Muscle layer of duodenum (tissue), 2 donors: Measurements from ENCODE around the gene LMX1A.

Experiments used
- H3K27ac ChIP-seq: one replicate; pipeline ENCODE4 v1.7.0; 2013; ENCODE audit warnings: mild to moderate bottlenecking, low read length
- H3K27me3 ChIP-seq: one replicate; pipeline ENCODE4 v1.7.0; 2013; ENCODE audit warnings: low read depth, mild to moderate bottlenecking, control low read depth, low read length
- H3K36me3 ChIP-seq, 2 donors: one replicate each; pipeline ENCODE4 v1.7.0; 2013; ENCODE audit warnings: low read length in 2 of 2, control low read depth in 1 of 2, mild to moderate bottlenecking in 1 of 2; ENCODE audit not compliant: insufficient read depth in 2 of 2, control insufficient read depth in 1 of 2
- H3K4me1 ChIP-seq, 2 donors: one replicate each; pipeline ENCODE4 v1.7.0; 2013; ENCODE audit warnings: low read length in 2 of 2, mild to moderate bottlenecking in 2 of 2, control low read depth in 1 of 2, moderate library complexity in 1 of 2; ENCODE audit not compliant: insufficient read depth in 2 of 2, control insufficient read depth in 1 of 2
- H3K4me3 ChIP-seq, 2 donors: one replicate each; pipeline ENCODE4 v1.7.0; 2013; ENCODE audit warnings: low read length in 2 of 2, low read depth in 1 of 2, mild to moderate bottlenecking in 1 of 2
- H3K9me3 ChIP-seq, 2 donors: one replicate each; pipeline ENCODE4 v1.7.0; 2013; ENCODE audit warnings: low read length in 2 of 2, control low read depth in 1 of 2, mild to moderate bottlenecking in 1 of 2; ENCODE audit not compliant: control insufficient read depth in 1 of 2
- donor health status: healthy.

Gene LMX1A

DNA sequence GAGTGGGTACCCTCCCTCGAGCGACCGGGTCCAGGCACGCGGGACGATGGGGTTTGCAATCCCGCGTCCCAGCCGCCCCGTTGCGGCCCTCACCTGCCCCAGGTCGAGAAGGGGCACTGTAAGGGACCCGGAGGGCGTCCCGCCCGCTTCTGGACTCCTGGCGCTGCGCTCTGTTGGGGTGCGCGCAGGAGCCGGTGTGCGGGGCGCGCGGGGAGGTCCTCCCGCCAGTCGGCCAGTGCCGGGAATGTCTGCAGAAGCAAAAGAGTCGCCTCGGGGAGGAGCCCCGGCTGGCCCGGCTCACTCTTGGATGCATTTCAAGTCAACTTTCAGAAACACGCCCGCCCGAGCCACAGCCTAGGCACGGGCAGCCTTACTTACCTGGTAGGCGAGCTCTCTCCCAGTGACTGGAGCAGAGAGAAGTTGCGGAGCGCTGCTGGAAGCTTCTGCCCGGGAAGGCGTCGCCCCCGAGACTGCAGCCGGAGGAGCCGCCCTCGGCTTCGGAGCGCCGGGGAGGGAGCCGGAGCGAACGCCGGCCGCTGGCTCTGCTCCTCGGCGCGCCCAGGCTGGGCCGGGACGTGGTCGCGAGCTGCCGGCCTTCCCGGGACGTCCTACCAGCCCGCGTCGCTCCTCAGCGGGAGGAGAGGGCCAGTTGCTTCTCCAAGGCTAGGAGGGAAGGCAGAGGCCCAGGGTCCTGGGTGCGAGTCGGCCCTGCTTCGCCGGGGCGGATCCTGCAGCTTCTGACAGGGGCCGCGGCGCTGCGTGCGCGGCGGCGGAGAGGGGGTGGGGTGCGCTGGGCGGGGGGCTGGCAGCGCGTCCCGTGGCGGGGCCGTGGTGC is at the start of gene LMX1A:
TSS of gene LMX1A (minus strand) at position 739 of the 835 bp plus-strand sequence. CDS start 1,156 bp downstream, outside the sequence.
- peak within 1 kb of the TSS in 1 of 2 donors; percentile 69 for H3K4me3 ChIP-seq
- no peaks in the 10 kb centered on the region for H3K36me3 ChIP-seq
- H3K27me3 ChIP-seq, result peaks cover 59% of the 10 kb centered on the region
- H3K4me1 ChIP-seq, result peaks cover 0 to 47% of the 10 kb centered on the region in 2 donors
- H3K27ac ChIP-seq, result no peak within 1 kb of the TSS
- H3K9me3 ChIP-seq, result no peaks in the 10 kb centered on the region

DNA sequence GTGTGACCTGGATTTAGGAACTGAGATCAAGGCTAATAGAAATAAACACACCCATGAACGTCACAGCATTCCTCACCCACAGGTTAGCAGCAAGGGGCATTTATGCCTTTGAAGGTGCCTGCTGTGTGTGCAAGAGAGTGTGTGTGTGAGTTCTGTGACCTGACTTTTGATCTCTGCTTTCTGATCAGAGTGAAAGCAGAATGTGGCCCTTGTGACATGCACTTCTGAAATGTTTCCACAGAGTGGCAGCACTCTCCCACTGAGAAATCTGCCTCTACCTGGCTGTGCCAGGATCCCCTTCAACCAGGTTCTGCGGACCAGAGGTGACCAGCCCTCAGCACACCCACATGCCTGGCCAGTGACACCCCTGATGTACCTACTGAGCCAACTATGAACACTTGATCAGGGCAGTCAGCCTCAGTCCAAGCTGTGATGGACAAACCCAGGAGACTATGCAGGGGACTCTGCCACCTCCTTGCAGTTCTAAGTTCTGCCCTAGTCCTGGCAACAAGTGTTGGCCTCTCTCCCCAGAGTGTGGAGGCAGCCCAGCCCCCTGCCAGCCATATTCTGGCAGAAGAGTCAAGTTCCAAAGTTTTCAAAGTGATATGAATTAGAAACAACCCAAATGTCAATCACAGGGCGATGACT is 47.4 kb upstream of the LMX1A start:
- Histone ChIP-seq H3K4me1 (no peaks in the 10 kb centered on the region), H3K27me3 (no peaks in the 10 kb centered on the region), H3K36me3 (no peaks in the 10 kb centered on the region), H3K4me3 (no peak overlapping the region), H3K9me3 (no peaks in the 10 kb centered on the region), H3K27ac (no peak overlapping the region)

DNA sequence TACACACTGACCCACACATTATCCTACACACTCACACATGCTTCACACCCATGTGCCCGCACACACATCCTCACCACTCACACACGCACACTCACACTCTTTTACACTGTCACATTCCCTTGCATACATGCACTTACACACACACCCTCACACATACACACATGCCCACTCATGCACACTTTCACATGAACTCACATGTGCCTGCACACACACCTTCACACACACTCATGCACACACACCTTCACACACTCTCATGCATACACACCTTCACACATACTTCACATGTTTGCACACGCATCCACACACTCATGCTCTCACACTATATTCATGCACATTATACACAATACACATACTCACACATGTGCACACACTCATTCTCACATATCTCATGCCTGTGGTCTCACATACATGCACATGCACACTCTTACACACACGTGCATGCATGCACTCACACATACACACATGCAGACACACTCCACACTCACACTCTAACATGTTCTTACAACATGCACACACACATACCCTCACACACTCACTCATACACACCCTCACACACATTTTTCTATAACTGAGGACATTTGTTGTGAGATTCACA is 46.1 kb upstream of the LMX1A start:
- Histone ChIP-seq H3K27me3 (no peaks in the 10 kb centered on the region), H3K36me3 (no peaks in the 10 kb centered on the region), H3K4me3 (no peak overlapping the region), H3K27ac (no peak overlapping the region), H3K9me3 (no peaks in the 10 kb centered on the region), H3K4me1 (no peaks in the 10 kb centered on the region)

DNA sequence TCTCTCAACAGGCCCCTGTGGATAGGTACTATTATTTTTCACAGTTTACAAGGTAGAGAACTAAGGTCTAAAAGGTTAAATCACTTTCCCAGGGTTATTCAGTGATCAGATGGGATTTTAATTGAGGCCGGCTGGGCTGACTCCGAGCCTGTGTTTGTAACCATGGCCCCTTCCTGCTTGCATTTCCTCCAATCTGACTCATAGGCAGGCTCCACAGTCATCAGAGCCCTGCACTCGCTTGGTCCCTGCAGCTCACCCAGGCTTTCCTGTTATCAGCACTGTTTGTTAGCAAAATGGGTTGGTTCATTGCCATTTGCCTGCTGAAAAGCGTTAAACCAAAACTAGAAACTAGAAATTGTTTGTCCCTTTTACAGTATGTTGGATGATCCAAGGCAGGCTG is 41.4 kb upstream of the LMX1A start:
- H3K36me3 ChIP-seq, result no peaks in the 10 kb centered on the region
- no peaks in the 10 kb centered on the region for H3K27me3 ChIP-seq
- no peak overlapping the region for H3K27ac ChIP-seq
- peaks cover 3% of the 10 kb centered on the region in 2 donors for H3K4me1 ChIP-seq
- H3K9me3 ChIP-seq, result no peaks in the 10 kb centered on the region
- H3K4me3 ChIP-seq, result no peak overlapping the region

DNA sequence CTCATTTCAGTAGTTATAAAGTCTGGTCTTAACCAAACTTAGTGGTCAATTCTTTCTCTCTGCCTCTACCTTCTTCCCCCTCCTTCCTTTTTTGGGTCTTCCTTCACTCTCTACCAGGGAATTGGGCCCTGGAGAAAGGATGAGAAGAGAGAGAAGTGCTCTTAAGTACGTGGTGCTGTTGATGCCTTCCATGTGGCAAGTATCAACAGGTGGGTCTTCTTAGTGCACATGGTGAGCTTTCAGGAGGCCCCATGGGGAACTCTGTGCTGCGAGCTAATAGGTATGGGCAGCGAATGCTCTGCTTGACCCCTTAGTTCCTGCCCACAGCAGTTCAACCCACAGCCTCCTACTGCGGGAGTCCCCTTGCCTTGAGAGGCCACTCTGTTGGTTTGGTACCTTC is 39.4 kb upstream of the LMX1A start:
- Histone ChIP-seq H3K4me3 (no peak overlapping the region), H3K27me3 (no peaks in the 10 kb centered on the region), H3K27ac (no peak overlapping the region), H3K4me1 (peaks cover 3 to 4% of the 10 kb centered on the region in 2 donors), H3K9me3 (no peaks in the 10 kb centered on the region), H3K36me3 (no peaks in the 10 kb centered on the region)

DNA sequence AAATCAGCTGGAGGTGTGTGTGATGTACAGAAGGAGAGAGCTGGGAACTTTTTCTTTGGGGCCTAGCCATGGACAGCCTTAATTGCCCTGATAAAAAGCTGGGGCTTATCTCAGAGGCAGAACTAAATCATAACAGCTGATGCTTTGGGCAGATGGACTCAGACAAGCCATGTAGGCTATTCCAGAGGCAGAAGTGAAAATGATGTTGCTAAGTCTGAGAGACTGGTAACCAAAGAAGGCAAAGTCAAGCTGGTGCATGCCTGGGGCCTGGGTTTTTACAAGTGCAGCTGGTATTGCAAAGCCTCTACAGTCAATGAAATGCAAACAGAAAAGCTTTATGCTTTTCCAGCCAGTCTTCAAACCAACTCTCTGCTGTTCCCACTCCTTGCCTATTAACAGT is 39.0 kb upstream of the LMX1A start:
- Histone ChIP-seq H3K9me3 (no peaks in the 10 kb centered on the region), H3K4me3 (no peak overlapping the region), H3K36me3 (no peaks in the 10 kb centered on the region), H3K27ac (no peak overlapping the region), H3K27me3 (peaks cover 3% of the 10 kb centered on the region), H3K4me1 (peaks cover 3 to 4% of the 10 kb centered on the region in 2 donors)

DNA sequence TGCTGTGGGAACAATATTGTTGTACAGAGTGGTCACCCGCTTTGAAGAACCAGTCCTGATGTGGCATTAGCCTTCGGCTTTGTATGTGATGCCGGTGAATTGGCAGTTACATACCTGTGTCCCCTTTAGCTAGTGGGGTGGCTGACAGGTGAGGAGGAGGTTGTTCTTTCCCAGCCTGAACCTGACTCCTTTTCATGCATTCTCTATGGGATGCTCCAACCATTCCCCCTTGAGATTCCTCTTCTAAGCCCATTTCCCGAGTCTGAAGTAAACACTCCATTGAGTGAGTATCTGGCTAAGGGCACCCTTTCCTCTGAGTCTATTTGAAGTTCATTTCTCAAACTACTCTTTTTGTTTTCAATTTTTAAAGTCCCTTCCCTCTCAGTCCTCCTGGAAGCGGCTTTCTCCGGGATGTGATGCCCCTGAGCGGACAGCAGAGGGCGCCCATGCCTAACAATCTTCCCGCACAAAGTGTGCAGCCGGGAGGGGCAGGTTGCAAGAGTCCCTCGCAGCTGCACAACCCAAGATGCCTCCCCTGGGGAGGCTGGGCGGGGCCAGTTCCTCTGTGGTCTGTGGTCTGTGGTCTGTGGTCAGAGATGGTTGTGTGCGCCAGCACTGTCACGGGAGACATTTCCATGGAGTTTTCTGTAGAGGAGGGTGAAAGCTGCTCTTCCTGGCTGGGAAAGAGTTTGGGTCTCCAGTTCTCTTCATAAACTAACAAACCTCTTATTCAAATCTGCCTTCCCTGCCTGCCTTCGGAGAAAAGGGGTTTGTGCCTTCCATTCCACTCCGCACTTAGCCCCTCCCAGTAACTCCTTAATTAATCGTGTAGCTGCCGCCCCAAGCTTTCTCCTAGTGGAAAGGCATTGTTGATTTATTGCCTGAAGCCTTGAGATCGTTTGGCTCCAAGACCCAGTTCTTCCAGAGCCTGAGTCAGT is 36.4 kb upstream of the LMX1A start:
- Histone ChIP-seq H3K27ac (no peak overlapping the region), H3K27me3 (peaks cover 3% of the 10 kb centered on the region), H3K36me3 (no peaks in the 10 kb centered on the region), H3K4me1 (peaks cover 3 to 4% of the 10 kb centered on the region in 2 donors), H3K9me3 (no peaks in the 10 kb centered on the region), H3K4me3 (peak overlapping the region; percentile 31 to 47)

DNA sequence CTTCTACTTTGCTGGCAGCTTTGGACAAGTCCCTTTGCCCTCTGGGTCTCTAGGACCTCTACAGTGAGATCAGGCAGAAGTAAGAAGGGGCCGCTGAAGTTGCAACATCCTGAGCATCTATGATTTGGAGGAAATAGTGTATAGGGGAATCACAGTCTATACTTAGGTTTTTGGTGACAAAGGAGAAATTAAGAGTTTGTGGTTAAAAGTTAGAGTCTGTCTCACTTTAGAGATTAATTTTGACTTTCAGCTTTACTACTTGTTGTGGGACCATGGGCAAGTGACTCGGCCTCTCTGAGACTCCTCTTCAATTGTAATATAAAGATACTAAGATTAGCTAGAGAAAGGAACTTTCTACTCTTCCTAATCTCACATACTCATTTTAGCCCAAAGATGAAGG is 33.1 kb upstream of the LMX1A start:
- Histone ChIP-seq H3K36me3 (no peaks in the 10 kb centered on the region), H3K9me3 (no peaks in the 10 kb centered on the region), H3K4me3 (no peak overlapping the region), H3K4me1 (peaks cover 3 to 4% of the 10 kb centered on the region in 2 donors), H3K27ac (no peak overlapping the region), H3K27me3 (peaks cover 3% of the 10 kb centered on the region)

DNA sequence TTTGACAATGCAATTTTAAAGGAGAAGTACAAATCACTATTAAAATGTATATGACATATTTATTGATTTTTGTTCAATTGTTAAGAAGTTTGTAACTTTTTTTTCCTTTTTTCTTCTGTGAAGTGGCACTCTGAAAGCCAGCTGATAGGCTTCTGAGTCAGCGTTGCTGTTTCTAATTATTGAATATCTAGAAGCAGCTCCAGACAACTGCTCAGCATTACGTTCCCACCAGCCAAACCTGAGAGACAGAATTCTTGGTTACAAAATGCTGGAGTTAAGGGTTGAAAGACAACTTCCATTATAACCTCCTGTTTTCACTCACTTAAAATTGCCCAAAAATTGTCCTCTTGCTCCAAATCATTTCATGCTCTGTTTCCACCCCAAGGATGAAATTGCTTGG is 31.4 kb upstream of the LMX1A start:
- no peaks in the 10 kb centered on the region for H3K36me3 ChIP-seq
- peaks cover 3% of the 10 kb centered on the region for H3K27me3 ChIP-seq
- no peak overlapping the region for H3K27ac ChIP-seq
- no peak overlapping the region for H3K4me3 ChIP-seq
- no peaks in the 10 kb centered on the region for H3K9me3 ChIP-seq
- peaks cover 0 to 10% of the 10 kb centered on the region in 2 donors for H3K4me1 ChIP-seq

DNA sequence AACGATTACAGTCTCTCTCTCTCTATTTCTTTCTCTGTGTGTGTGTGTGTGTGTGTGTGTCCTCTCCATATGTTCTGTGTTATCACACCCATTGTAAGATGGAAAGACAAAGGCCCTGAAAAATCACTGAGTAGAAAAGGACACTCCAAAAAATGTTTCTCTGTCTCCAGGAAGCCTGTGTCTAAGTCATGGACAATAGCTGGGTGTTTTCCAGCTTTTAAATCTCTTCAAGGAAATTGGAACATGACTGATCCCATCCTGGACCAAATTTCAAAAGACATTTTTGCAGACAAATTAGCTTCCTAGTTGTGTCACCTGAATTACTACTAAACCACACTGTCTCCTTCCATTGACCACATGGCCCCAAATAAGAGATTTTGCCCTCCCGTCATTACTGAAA is 31.0 kb upstream of the LMX1A start:
- H3K27me3 ChIP-seq, result peaks cover 3% of the 10 kb centered on the region
- no peaks in the 10 kb centered on the region for H3K36me3 ChIP-seq
- H3K4me3 ChIP-seq, result no peak overlapping the region
- H3K9me3 ChIP-seq, result no peaks in the 10 kb centered on the region
- no peak overlapping the region for H3K27ac ChIP-seq
- peaks cover 0 to 9% of the 10 kb centered on the region in 2 donors for H3K4me1 ChIP-seq
